ENCODE data around the gene CEP164. TPM values are rescaled to one million over a fixed set of nuclear protein-coding genes. Genes with fewer than 3 reads are reported as not detected.
A peak's percentile ranks its signal among the peaks of the same experiment; 100 is the strongest.

The CEP164 gene
- total and polyA plus RNA-seq, 10 of the 15 experiments (the other 5 are each of a cell fraction or from before 2014, with no cell fraction given) = 4.2 to 31.2 (median 20.2) TPM

GRCh38 chr11:117300773-117301172 is 26.9 kb upstream of the CEP164 start (continued):
- no peak for TF ChIP-seq MEF2A (IDR thresholded peaks at IDR 0.05; ENCODE audit: insufficient read depth, low read depth, low read length)
- TF ChIP-seq, protein P1, sequence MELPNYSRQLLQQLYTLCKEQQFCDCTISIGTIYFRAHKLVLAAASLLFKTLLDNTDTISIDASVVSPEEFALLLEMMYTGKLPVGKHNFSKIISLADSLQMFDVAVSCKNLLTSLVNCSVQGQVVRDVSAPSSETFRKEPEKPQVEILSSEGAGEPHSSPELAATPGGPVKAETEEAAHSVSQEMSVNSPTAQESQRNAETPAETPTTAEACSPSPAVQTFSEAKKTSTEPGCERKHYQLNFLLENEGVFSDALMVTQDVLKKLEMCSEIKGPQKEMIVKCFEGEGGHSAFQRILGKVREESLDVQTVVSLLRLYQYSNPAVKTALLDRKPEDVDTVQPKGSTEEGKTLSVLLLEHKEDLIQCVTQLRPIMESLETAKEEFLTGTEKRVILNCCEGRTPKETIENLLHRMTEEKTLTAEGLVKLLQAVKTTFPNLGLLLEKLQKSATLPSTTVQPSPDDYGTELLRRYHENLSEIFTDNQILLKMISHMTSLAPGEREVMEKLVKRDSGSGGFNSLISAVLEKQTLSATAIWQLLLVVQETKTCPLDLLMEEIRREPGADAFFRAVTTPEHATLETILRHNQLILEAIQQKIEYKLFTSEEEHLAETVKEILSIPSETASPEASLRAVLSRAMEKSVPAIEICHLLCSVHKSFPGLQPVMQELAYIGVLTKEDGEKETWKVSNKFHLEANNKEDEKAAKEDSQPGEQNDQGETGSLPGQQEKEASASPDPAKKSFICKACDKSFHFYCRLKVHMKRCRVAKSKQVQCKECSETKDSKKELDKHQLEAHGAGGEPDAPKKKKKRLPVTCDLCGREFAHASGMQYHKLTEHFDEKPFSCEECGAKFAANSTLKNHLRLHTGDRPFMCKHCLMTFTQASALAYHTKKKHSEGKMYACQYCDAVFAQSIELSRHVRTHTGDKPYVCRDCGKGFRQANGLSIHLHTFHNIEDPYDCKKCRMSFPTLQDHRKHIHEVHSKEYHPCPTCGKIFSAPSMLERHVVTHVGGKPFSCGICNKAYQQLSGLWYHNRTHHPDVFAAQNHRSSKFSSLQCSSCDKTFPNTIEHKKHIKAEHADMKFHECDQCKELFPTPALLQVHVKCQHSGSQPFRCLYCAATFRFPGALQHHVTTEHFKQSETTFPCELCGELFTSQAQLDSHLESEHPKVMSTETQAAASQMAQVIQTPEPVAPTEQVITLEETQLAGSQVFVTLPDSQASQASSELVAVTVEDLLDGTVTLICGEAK (IDR thresholded peaks at IDR 0.05; ENCODE audit: borderline replicate concordance) = no peak
- no peak for TF ChIP-seq EED (IDR thresholded peaks at IDR 0.05; ENCODE audit: low read depth)
- TF ChIP-seq IKZF1 (conservative IDR thresholded peaks at IDR 0.05) = no peak
- TF ChIP-seq, protein P2, sequence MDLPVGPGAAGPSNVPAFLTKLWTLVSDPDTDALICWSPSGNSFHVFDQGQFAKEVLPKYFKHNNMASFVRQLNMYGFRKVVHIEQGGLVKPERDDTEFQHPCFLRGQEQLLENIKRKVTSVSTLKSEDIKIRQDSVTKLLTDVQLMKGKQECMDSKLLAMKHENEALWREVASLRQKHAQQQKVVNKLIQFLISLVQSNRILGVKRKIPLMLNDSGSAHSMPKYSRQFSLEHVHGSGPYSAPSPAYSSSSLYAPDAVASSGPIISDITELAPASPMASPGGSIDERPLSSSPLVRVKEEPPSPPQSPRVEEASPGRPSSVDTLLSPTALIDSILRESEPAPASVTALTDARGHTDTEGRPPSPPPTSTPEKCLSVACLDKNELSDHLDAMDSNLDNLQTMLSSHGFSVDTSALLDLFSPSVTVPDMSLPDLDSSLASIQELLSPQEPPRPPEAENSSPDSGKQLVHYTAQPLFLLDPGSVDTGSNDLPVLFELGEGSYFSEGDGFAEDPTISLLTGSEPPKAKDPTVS (IDR thresholded peaks at IDR 0.05; ENCODE audit: low read depth, low read length) = no peak

- H3K27ac ChIP-seq (ENCODE audit: control insufficient read depth, insufficient read depth) = no peak overlapping the region
- H4K20me1 ChIP-seq (ENCODE audit: control insufficient read depth, insufficient read depth) = no peaks in the 10 kb centered on the region
- H3K36me3 ChIP-seq (ENCODE audit: control insufficient read depth in 2 of 2, insufficient read depth in 2 of 2, low read length in 1 of 2) = no peaks in the 10 kb centered on the region
- SMC1A ChIA-PET (ENCODE audit: uncharacterized antibody, unreplicated experiment) = interaction anchor here (0.9 kb wide), 1 partner anchor 33 kb away, joined by 3 read pairs; no protein-coding TSS in a partner anchor
- peak; percentile 69 for ATAC-seq
- intact Hi-C loops (cut with micrococcal nuclease; ENCODE audit: unreplicated experiment) = no loop called here
- H3K79me2 ChIP-seq (ENCODE audit: control insufficient read depth, insufficient read depth, low read length) = no peaks in the 10 kb centered on the region
- peaks cover 2% of the 10 kb centered on the region in 2 experiments; a peak in 1 of 4 replicates for H3K27me3 ChIP-seq (replicated peaks in 1 of 2; ENCODE audit: control insufficient read depth in 2 of 2, insufficient read depth in 2 of 2, low read length in 1 of 2)
- no peak overlapping the region for H3K4me2 ChIP-seq (ENCODE audit: control insufficient read depth, insufficient read depth)
- CTCF ChIA-PET = interaction anchor here (1.0 kb wide), 1 partner anchor 506 kb away, joined by 3 read pairs; no protein-coding TSS in a partner anchor
- H3K9me3 ChIP-seq (replicated peaks; ENCODE audit: control insufficient read depth, insufficient read depth, low read length) = no peaks in the 10 kb centered on the region
- no peaks in the 10 kb centered on the region for H3K4me1 ChIP-seq (ENCODE audit: control insufficient read depth, insufficient read depth, low read length)
- H3K4me3 ChIP-seq = no peak overlapping the region
- no TSS peak for BruUV-seq (replicated peaks)
- WGBS (ENCODE audit: insufficient coverage, insufficient replicate concordance, low lambda C conversion rate, missing lambda C conversion rate) = 51% methylated on average over 7 of the region's 7 CpGs
- DNase-seq (ENCODE audit: low read depth, low spot score) = no peak
- POLR2A ChIA-PET = no interaction called here
- in situ Hi-C loops (cut with MboI) = no loop called here
- RAD21 ChIA-PET (ENCODE audit: unreplicated experiment) = interaction anchor here (2.0 kb wide), 1 partner anchor 26 kb away, joined by 6 read pairs; the partner anchor contains the start of gene CEP164
- no peak overlapping the region for H2AFZ ChIP-seq (ENCODE audit: control insufficient read depth, low read depth, low read length)
- no peak for FAIRE-seq
- H3K9ac ChIP-seq (ENCODE audit: control insufficient read depth, insufficient read depth, low read length) = no peak overlapping the region
- no peak for TF ChIP-seq ZNF687 (IDR thresholded peaks at IDR 0.05)
- TF ChIP-seq ATF7 (IDR thresholded peaks at IDR 0.05; ENCODE audit: low read depth) = no peak
- no peak for TF ChIP-seq BHLHE40 (IDR thresholded peaks at IDR 0.05; ENCODE audit: borderline replicate concordance in 1 of 2, low read depth in 2 of 2, low read length in 1 of 2)
- peak; percentile 37 for TF ChIP-seq RUNX3 (IDR thresholded peaks at IDR 0.05; ENCODE audit: low read length)
- TF ChIP-seq ASH2L (IDR thresholded peaks at IDR 0.05; ENCODE audit: borderline replicate concordance, low read depth) = no peak
- no peak for TF ChIP-seq HDAC6 (IDR thresholded peaks at IDR 0.05; ENCODE audit: unreplicated experiment)
- TF ChIP-seq NRF1 (conservative IDR thresholded peaks at IDR 0.05; ENCODE audit: low read depth, low read length) = no peak
These were observed 25.4 kb upstream of the CEP164 start for GRCh38 chr11:117302228-117302627.

Data from GM12878 (cell line).